Memory B cell (primary cell): ENCODE data around the gene FAM193B.

Experiments used
- ATAC-seq: fragments of 150-1000 bp; cut with Tn5 transposase; 2 replicates; pipeline ENCODE4 v1.10.0; 2021; ENCODE audit warnings: low read depth, mild to moderate bottlenecking, moderate library complexity
- DNase-seq, 2 donors: peaks; one replicate each; pipeline ENCODE4 v3.0.0; 2022; ENCODE audit warnings: low spot score in 2 of 2
- H3K27ac Mint-ChIP-seq: one replicate; pipeline ENCODE4 v1.8.0; 2022; ENCODE audit warnings: mild to moderate bottlenecking, moderate library complexity, mixed read lengths
- H3K27me3 Mint-ChIP-seq: one replicate; pipeline ENCODE4 v1.8.0; 2022; ENCODE audit warnings: mixed read lengths
- H3K36me3 Mint-ChIP-seq: one replicate; pipeline ENCODE4 v1.8.0; 2022; ENCODE audit warnings: mild to moderate bottlenecking, mixed read lengths
- H3K4me1 Mint-ChIP-seq: one replicate; pipeline ENCODE4 v1.8.0; 2022; ENCODE audit warnings: mixed read lengths
- H3K4me3 Mint-ChIP-seq: one replicate; pipeline ENCODE4 v1.8.0; 2022; ENCODE audit warnings: mild to moderate bottlenecking, moderate library complexity, mixed read lengths
- H3K9me3 Mint-ChIP-seq: one replicate; pipeline ENCODE4 v1.8.0; 2022; ENCODE audit warnings: mixed read lengths

FAM193B gene

GRCh38 chr5:177557041-177557647, 2.8 kb upstream of the FAM193B start:
- Mint-ChIP-seq H3K9me3 (no peaks in the 10 kb centered on the region), H3K27ac (no peak overlapping the region), H3K4me1 (peaks cover 16% of the 10 kb centered on the region), H3K27me3 (no peaks in the 10 kb centered on the region), H3K4me3 (no peak overlapping the region), H3K36me3 (no peaks in the 10 kb centered on the region)
- DNase-seq: no peak
- no peak for ATAC-seq

GRCh38 chr5:177555665-177556064, 1.3 kb upstream of the FAM193B start:
- DNase-seq: no peak
- ATAC-seq: no peak
- H3K36me3 Mint-ChIP-seq: peaks cover 3% of the 10 kb centered on the region
- H3K27ac Mint-ChIP-seq: no peak overlapping the region
- no peak overlapping the region for H3K4me3 Mint-ChIP-seq
- no peaks in the 10 kb centered on the region for H3K9me3 Mint-ChIP-seq
- H3K27me3 Mint-ChIP-seq: no peaks in the 10 kb centered on the region
- peaks cover 18% of the 10 kb centered on the region for H3K4me1 Mint-ChIP-seq

GRCh38 chr5:177555228-177555627, 865 bp upstream of the FAM193B start:
- peak overlapping the region; percentile 80 for H3K27ac Mint-ChIP-seq
- no peak overlapping the region for H3K4me3 Mint-ChIP-seq
- peaks cover 3% of the 10 kb centered on the region for H3K36me3 Mint-ChIP-seq
- ATAC-seq (no peak), DNase-seq (no peak)
- H3K27me3 Mint-ChIP-seq: no peaks in the 10 kb centered on the region
- peaks cover 19% of the 10 kb centered on the region for H3K4me1 Mint-ChIP-seq
- no peaks in the 10 kb centered on the region for H3K9me3 Mint-ChIP-seq

GRCh38 chr5:177553671-177554429, 513 bp downstream of the FAM193B start:
- DNase-seq (peak in 1 of 2 donors; percentile 51), ATAC-seq (no peak)
- Mint-ChIP-seq H3K27me3 (no peaks in the 10 kb centered on the region), H3K4me1 (peaks cover 22% of the 10 kb centered on the region), H3K27ac (peak overlapping the region; percentile 80), H3K36me3 (peaks cover 3% of the 10 kb centered on the region), H3K9me3 (no peaks in the 10 kb centered on the region), H3K4me3 (peak overlapping the region; percentile 31)

GRCh38 chr5:177552839-177553455, 1.4 kb downstream of the FAM193B start:
- Mint-ChIP-seq H3K27me3 (no peaks in the 10 kb centered on the region), H3K9me3 (no peaks in the 10 kb centered on the region), H3K36me3 (peaks cover 3% of the 10 kb centered on the region), H3K4me1 (peaks cover 26% of the 10 kb centered on the region), H3K27ac (peak overlapping the region; percentile 70), H3K4me3 (peak overlapping the region; percentile 31)
- ATAC-seq: no peak
- no peak for DNase-seq

- H3K4me3 Mint-ChIP-seq: no peak overlapping the region
- no peaks in the 10 kb centered on the region for H3K9me3 Mint-ChIP-seq
- no peak overlapping the region for H3K27ac Mint-ChIP-seq
- ATAC-seq (peak; percentile 18), DNase-seq (no peak)
- H3K36me3 Mint-ChIP-seq: peaks cover 5% of the 10 kb centered on the region
- peaks cover 32% of the 10 kb centered on the region for H3K4me1 Mint-ChIP-seq
- no peaks in the 10 kb centered on the region for H3K27me3 Mint-ChIP-seq
Measured at GRCh38 chr5:177550122-177550521, 4.2 kb downstream of the FAM193B start.

- Mint-ChIP-seq H3K9me3 (no peaks in the 10 kb centered on the region), H3K27me3 (no peaks in the 10 kb centered on the region), H3K27ac (no peak overlapping the region), H3K4me3 (no peak overlapping the region), H3K4me1 (peaks cover 27% of the 10 kb centered on the region), H3K36me3 (peaks cover 5% of the 10 kb centered on the region)
- ATAC-seq (no peak), DNase-seq (no peak)
Measured at GRCh38 chr5:177548495-177548894, 5.9 kb downstream of the FAM193B start.

- ATAC-seq (no peak), DNase-seq (no peak)
- no peak overlapping the region for H3K27ac Mint-ChIP-seq
- no peaks in the 10 kb centered on the region for H3K9me3 Mint-ChIP-seq
- H3K36me3 Mint-ChIP-seq: peaks cover 5% of the 10 kb centered on the region
- H3K4me1 Mint-ChIP-seq: peaks cover 21% of the 10 kb centered on the region
- no peak overlapping the region for H3K4me3 Mint-ChIP-seq
- no peaks in the 10 kb centered on the region for H3K27me3 Mint-ChIP-seq
Measured at GRCh38 chr5:177547736-177548135, 6.6 kb downstream of the FAM193B start.

- Mint-ChIP-seq H3K27ac (no peak overlapping the region), H3K36me3 (peaks cover 9% of the 10 kb centered on the region), H3K27me3 (no peaks in the 10 kb centered on the region), H3K4me3 (no peak overlapping the region), H3K4me1 (peaks cover 14% of the 10 kb centered on the region), H3K9me3 (no peaks in the 10 kb centered on the region)
- ATAC-seq (no peak), DNase-seq (no peak)
Measured at GRCh38 chr5:177546258-177546741, 8.1 kb downstream of the FAM193B start.

- no peak overlapping the region for H3K27ac Mint-ChIP-seq
- no peaks in the 10 kb centered on the region for H3K9me3 Mint-ChIP-seq
- DNase-seq (no peak), ATAC-seq (no peak)
- H3K4me1 Mint-ChIP-seq: peaks cover 18% of the 10 kb centered on the region
- H3K4me3 Mint-ChIP-seq: no peak overlapping the region
- peaks cover 12% of the 10 kb centered on the region for H3K36me3 Mint-ChIP-seq
- no peaks in the 10 kb centered on the region for H3K27me3 Mint-ChIP-seq
Measured at GRCh38 chr5:177545487-177546257, 8.7 kb downstream of the FAM193B start.

- H3K4me1 Mint-ChIP-seq: peaks cover 10% of the 10 kb centered on the region
- H3K27ac Mint-ChIP-seq: no peak overlapping the region
Measured at GRCh38 chr5:177542816-177543465, 11.4 kb downstream of the FAM193B start.

GRCh38 chr5:177540438-177540837, 13.9 kb downstream of the FAM193B start:
- Mint-ChIP-seq H3K4me1 (peaks cover 4% of the 10 kb centered on the region), H3K4me3 (no peak overlapping the region), H3K9me3 (no peaks in the 10 kb centered on the region), H3K27me3 (no peaks in the 10 kb centered on the region), H3K36me3 (peaks cover 17% of the 10 kb centered on the region), H3K27ac (no peak overlapping the region)
- ATAC-seq (no peak), DNase-seq (no peak)

More at GRCh38 chr5:177542816-177543465, 11.4 kb downstream of the FAM193B start:
- ATAC-seq: no peak
- Mint-ChIP-seq H3K27me3 (no peaks in the 10 kb centered on the region), H3K4me3 (no peak overlapping the region), H3K9me3 (no peaks in the 10 kb centered on the region), H3K36me3 (peaks cover 15% of the 10 kb centered on the region)
- DNase-seq: no peak

GRCh38 chr5:177539411-177539810, 15.0 kb downstream of the FAM193B start:
- peaks cover 4% of the 10 kb centered on the region for H3K4me1 Mint-ChIP-seq
- H3K36me3 Mint-ChIP-seq: peaks cover 17% of the 10 kb centered on the region
- H3K27ac Mint-ChIP-seq: no peak overlapping the region
- DNase-seq: no peak
- no peak overlapping the region for H3K4me3 Mint-ChIP-seq
- ATAC-seq: no peak
- H3K27me3 Mint-ChIP-seq: no peaks in the 10 kb centered on the region
- no peaks in the 10 kb centered on the region for H3K9me3 Mint-ChIP-seq
